Stimulated activated CD4-positive, alpha-beta T cell treated with anti-CD3 and anti-CD28 coated beads, TNF-alpha, amount 100 ng/mL, for 4 hours (primary cell): ENCODE results near the gene LSM8.
A peak's percentile ranks its signal among the peaks of the same experiment; 100 is the strongest.
"Not testable (repeated sequence)": the region's sequence is repeated elsewhere in the genome, so short reads cannot be mapped to it uniquely, and the experiment has no call there.

Experiments used
- DNase-seq, 3 experiments: peaks; one replicate each; pipeline ENCODE4 v3.0.0-alpha.2; 2020; ENCODE audit warnings: low read depth in 3 of 3

LSM8 gene

GRCh38 chr7:118214051-118214832 is 30.3 kb downstream of the LSM8 start:
- peak; percentile 39 to 50 (median 47) for DNase-seq

- DNase-seq, result no peak
These were observed 30.8 kb downstream of the LSM8 start for GRCh38 chr7:118214833-118215182.

- no peak for DNase-seq
These were observed 33.3 kb downstream of the LSM8 start for GRCh38 chr7:118217210-118217619.

- no peak for DNase-seq
These were observed 34.6 kb downstream of the LSM8 start for GRCh38 chr7:118218413-118219156.

- no peak for DNase-seq
These were observed 35.2 kb downstream of the LSM8 start for GRCh38 chr7:118219157-118219512.

- no peak for DNase-seq
These were observed 36.6 kb downstream of the LSM8 start for GRCh38 chr7:118220583-118220982.

- DNase-seq, result no peak
These were observed 38.6 kb downstream of the LSM8 start for GRCh38 chr7:118222591-118222990.

GRCh38 chr7:118224521-118224920 is 40.6 kb downstream of the LSM8 start, which contains the start of gene ANKRD7:
Gene ANKRD7, plus strand, starts transcription at chr7:118224704. Its CDS starts 127 bp downstream, at chr7:118224831.
- no peak for DNase-seq

- DNase-seq, result no peak
These were observed 48.9 kb downstream of the LSM8 start for GRCh38 chr7:118232837-118233236.

GRCh38 chr7:118233799-118234198 is 49.8 kb downstream of the LSM8 start:
- no peak for DNase-seq

GRCh38 chr7:118239014-118239413 is 55.0 kb downstream of the LSM8 start:
- no peak for DNase-seq

- not testable (repeated sequence) for DNase-seq
These were observed 56.4 kb downstream of the LSM8 start for GRCh38 chr7:118240320-118240719.
